HepG2 (cell line): ENCODE data around the gene SIAE. TPM values are rescaled to one million over a fixed set of nuclear protein-coding genes. Genes with fewer than 3 reads are reported as not detected.

Experiments used
- GPN1 ChIP-seq: sonication (generic); formaldehyde crosslinking; IDR thresholded peaks from 2 replicates; pipeline ENCODE4 v1.5.1; 2020; ENCODE audit warnings: missing genetic modification reagents, borderline replicate concordance
- IRX3 ChIP-seq: sonication (generic); formaldehyde crosslinking; IDR thresholded peaks from 2 replicates; pipeline ENCODE4 v1.8.1; 2023; ENCODE audit warnings: mild to moderate bottlenecking, low read depth, missing genetic modification reagents, borderline replicate concordance
- NR2F6 ChIP-seq, 2 experiments: IDR thresholded peaks; 2 replicates each; pipeline ENCODE4 v1.6.1; 2016; ENCODE audit warnings: antibody characterized with exemption in 1 of 2, mild to moderate bottlenecking in 1 of 2
- PCBP1 ChIP-seq: fragments of 200-400 bp; formaldehyde crosslinking; IDR thresholded peaks from 2 replicates; pipeline ENCODE4 v1.6.1; 2017; ENCODE audit warnings: mild to moderate bottlenecking, low read depth, low read length, borderline replicate concordance
- PHF20 ChIP-seq: sonication (generic); formaldehyde crosslinking; IDR thresholded peaks from 2 replicates; pipeline ENCODE4 v1.5.0; 2020; ENCODE audit warnings: mild to moderate bottlenecking, missing genetic modification reagents
- PITX1 ChIP-seq: sonication (generic); formaldehyde crosslinking; IDR thresholded peaks from 2 replicates; pipeline ENCODE4 v1.5.1; 2020; ENCODE audit warnings: mild to moderate bottlenecking, missing genetic modification reagents
- RXRA ChIP-seq: sonication (generic); formaldehyde crosslinking; IDR thresholded peaks from 2 replicates; pipeline ENCODE4 v1.5.1; 2020; ENCODE audit warnings: missing genetic modification reagents
- SOX13 ChIP-seq, 3 experiments: fragments of 450-650 bp in 1 of 3; sonication (generic) in 1 of 3; formaldehyde crosslinking in 1 of 3; IDR thresholded peaks in 2 of 3; conservative IDR thresholded peaks in 1 of 3; 2 replicates each; pipeline versions ENCODE4 v1.5.0 to v1.6.1; 2016 to 2020; ENCODE audit warnings: antibody characterized with exemption in 1 of 3, mild to moderate bottlenecking in 1 of 3, missing compliant biosample characterization in 1 of 3, missing genetic modification reagents in 1 of 3, moderate library complexity in 1 of 3
- SP5 ChIP-seq: IDR thresholded peaks from 2 replicates; pipeline ENCODE4 v1.6.1; 2016; ENCODE audit warnings: low read depth, borderline replicate concordance
- XRCC5 ChIP-seq: fragments of 200-400 bp; formaldehyde crosslinking; optimal IDR thresholded peaks from 2 replicates; pipeline ENCODE3; 2017; ENCODE audit warnings: mild to moderate bottlenecking, low read length
- YEATS4 ChIP-seq: sonication (generic); formaldehyde crosslinking; IDR thresholded peaks from 2 replicates; pipeline ENCODE4 v1.4.0; 2020; ENCODE audit warnings: missing genetic modification reagents, borderline replicate concordance
- ZFY ChIP-seq: sonication (generic); formaldehyde crosslinking; IDR thresholded peaks from 2 replicates; pipeline ENCODE4 v1.4.0; 2020; ENCODE audit warnings: missing genetic modification reagents
- ZNF576 ChIP-seq: sonication (generic); formaldehyde crosslinking; IDR thresholded peaks from 2 replicates; pipeline ENCODE4 v1.4.0; 2020; ENCODE audit warnings: mild to moderate bottlenecking, missing genetic modification reagents
- ZNF652 ChIP-seq: IDR thresholded peaks from 2 replicates; pipeline ENCODE4 v1.6.1; 2016; ENCODE audit warnings: low read depth, borderline replicate concordance
- polyA plus RNA-seq, 8 experiments: library from polyadenylated mRNA; depleted of rRNA in 3 of 8; stranded (reverse) in 7 of 8; unstranded in 1 of 8; fragments of >200 nt; fragmentation: Illumina TruSeq in 4 of 8; extraction: Trizol in 4 of 8; gene quantifications; 2 replicates each; pipeline versions ENCODE4 v1.2.1 to v1.2.3, GENCODE V29; 2011 to 2016; ENCODE audit warnings: low read depth in 4 of 8, missing spikeins in 1 of 8, mixed read lengths in 1 of 8; ENCODE audit not compliant: insufficient read depth in 1 of 8
- total RNA-seq, 5 experiments: library from RNA; depleted of rRNA; stranded (reverse); fragments of >200 nt; fragmentation: Illumina TruSeq; extraction: Trizol; gene quantifications; 2 replicates each; pipeline ENCODE4 v1.2.3, GENCODE V29; 2016; ENCODE audit warnings: low read depth in 1 of 5
- TF ChIP-seq, protein P1 (sequence below): sonication (generic); formaldehyde crosslinking; IDR thresholded peaks from 2 replicates; pipeline ENCODE4 v1.4.0; 2020; ENCODE audit warnings: missing genetic modification reagents
- TF ChIP-seq, protein P2 (sequence below): sonication (generic); formaldehyde crosslinking; IDR thresholded peaks from 2 replicates; pipeline ENCODE4 v1.8.0; 2022; ENCODE audit warnings: mild to moderate bottlenecking, missing genetic modification reagents; ENCODE audit not compliant: insufficient replicate concordance
- TF ChIP-seq, protein P3 (sequence below), 2 experiments: sonication (generic) in 1 of 2; formaldehyde crosslinking in 1 of 2; IDR thresholded peaks; 2 replicates each; pipeline versions ENCODE4 v1.4.0 to v1.6.1; 2018 to 2020; ENCODE audit warnings: missing genetic modification reagents in 2 of 2, borderline replicate concordance in 1 of 2, low read depth in 1 of 2, mild to moderate bottlenecking in 1 of 2, missing biosample characterization in 1 of 2

Gene SIAE
- total and polyA plus RNA-seq, 2 of the 13 experiments (the other 11 are each of a cell fraction or from before 2014, with no cell fraction given), result 7.0 to 22.4 TPM

- TF ChIP-seq ZFY (CRISPR knock-in tag) (peak; percentile 73; the same call in 1 of the 2 replicates), GPN1 (CRISPR knock-in tag) (no peak), YEATS4 (0 out of 2 replicates have a peak, but pooled peaks have one; percentile 41), XRCC5 (peak; percentile 39), RXRA (peak; percentile 59; the same call in 1 of the 2 replicates), PITX1 (CRISPR knock-in tag) (0 out of 2 replicates have a peak, but pooled peaks have one; percentile 62), ZNF652 (CRISPR knock-in tag) (0 out of 2 replicates have a peak, but pooled peaks have one; percentile 11), PCBP1 (0 out of 2 replicates have a peak, but pooled peaks have one; percentile 26), ZNF576 (no peak), NR2F6 (IDR thresholded peaks at IDR 0.05) (0 out of 2 replicates have a peak, but pooled peaks have one; percentile 15), NR2F6 (CRISPR knock-in tag; IDR thresholded peaks at IDR 0.05) (0 out of 2 replicates have a peak, but pooled peaks have one; percentile 42), SP5 (peak; percentile 73), IRX3 (CRISPR knock-in tag) (no peak), SOX13 (IDR thresholded peaks at IDR 0.05) (no peak), SOX13 (CRISPR knock-in tag; conservative IDR thresholded peaks at IDR 0.05 in 1 of 2, IDR thresholded peaks at IDR 0.05 in 1 of 2) (0 out of 4 replicates have a peak, but pooled peaks of 1 of the 2 experiments have one; percentile 13), PHF20 (CRISPR knock-in tag) (peak; percentile 54; the same call in 1 of the 2 replicates)
- TF ChIP-seq, protein P1, sequence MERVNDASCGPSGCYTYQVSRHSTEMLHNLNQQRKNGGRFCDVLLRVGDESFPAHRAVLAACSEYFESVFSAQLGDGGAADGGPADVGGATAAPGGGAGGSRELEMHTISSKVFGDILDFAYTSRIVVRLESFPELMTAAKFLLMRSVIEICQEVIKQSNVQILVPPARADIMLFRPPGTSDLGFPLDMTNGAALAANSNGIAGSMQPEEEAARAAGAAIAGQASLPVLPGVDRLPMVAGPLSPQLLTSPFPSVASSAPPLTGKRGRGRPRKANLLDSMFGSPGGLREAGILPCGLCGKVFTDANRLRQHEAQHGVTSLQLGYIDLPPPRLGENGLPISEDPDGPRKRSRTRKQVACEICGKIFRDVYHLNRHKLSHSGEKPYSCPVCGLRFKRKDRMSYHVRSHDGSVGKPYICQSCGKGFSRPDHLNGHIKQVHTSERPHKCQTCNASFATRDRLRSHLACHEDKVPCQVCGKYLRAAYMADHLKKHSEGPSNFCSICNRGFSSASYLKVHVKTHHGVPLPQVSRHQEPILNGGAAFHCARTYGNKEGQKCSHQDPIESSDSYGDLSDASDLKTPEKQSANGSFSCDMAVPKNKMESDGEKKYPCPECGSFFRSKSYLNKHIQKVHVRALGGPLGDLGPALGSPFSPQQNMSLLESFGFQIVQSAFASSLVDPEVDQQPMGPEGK (CRISPR knock-in tag), result peak; percentile 73
- TF ChIP-seq, protein P2, sequence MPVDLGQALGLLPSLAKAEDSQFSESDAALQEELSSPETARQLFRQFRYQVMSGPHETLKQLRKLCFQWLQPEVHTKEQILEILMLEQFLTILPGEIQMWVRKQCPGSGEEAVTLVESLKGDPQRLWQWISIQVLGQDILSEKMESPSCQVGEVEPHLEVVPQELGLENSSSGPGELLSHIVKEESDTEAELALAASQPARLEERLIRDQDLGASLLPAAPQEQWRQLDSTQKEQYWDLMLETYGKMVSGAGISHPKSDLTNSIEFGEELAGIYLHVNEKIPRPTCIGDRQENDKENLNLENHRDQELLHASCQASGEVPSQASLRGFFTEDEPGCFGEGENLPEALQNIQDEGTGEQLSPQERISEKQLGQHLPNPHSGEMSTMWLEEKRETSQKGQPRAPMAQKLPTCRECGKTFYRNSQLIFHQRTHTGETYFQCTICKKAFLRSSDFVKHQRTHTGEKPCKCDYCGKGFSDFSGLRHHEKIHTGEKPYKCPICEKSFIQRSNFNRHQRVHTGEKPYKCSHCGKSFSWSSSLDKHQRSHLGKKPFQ (CRISPR knock-in tag), result peak; percentile 26
- TF ChIP-seq, protein P3, sequence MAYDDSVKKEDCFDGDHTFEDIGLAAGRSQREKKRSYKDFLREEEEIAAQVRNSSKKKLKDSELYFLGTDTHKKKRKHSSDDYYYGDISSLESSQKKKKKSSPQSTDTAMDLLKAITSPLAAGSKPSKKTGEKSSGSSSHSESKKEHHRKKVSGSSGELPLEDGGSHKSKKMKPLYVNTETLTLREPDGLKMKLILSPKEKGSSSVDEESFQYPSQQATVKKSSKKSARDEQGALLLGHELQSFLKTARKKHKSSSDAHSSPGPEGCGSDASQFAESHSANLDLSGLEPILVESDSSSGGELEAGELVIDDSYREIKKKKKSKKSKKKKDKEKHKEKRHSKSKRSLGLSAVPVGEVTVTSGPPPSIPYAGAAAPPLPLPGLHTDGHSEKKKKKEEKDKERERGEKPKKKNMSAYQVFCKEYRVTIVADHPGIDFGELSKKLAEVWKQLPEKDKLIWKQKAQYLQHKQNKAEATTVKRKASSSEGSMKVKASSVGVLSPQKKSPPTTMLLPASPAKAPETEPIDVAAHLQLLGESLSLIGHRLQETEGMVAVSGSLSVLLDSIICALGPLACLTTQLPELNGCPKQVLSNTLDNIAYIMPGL (CRISPR knock-in tag; IDR thresholded peaks at IDR 0.05; ENCODE audit: borderline replicate concordance in 1 of 2, low read depth in 1 of 2), result peak; percentile 36 to 74; a peak in 1 of 4 replicates
These were observed at the start of gene SIAE, which contains the start of gene SPA17 (continued) for GRCh38 chr11:124673333-124674167.
